Activated T-cell treated with anti-CD3 and anti-CD28 coated beads, Interleukin-2, amount 50 U/mL, for 24 hours (primary cell): ENCODE data around the gene ZNF761.
"Not testable (repeated sequence)": the region's sequence is repeated elsewhere in the genome, so short reads cannot be mapped to it uniquely, and the experiment has no call there.

Experiments used
- DNase-seq: peaks from one replicate; pipeline ENCODE4 v3.0.0-alpha.2; 2020
- H3K27ac Mint-ChIP-seq: 2 replicates; pipeline ENCODE4 v1.8.0; 2020; ENCODE audit warnings: mild to moderate bottlenecking, mixed read lengths
- H3K27me3 Mint-ChIP-seq: 2 replicates; pipeline ENCODE4 v1.8.0; 2020; ENCODE audit warnings: mixed read lengths
- H3K36me3 Mint-ChIP-seq: 2 replicates; pipeline ENCODE4 v1.8.0; 2020; ENCODE audit warnings: low read depth, mixed read lengths
- H3K4me1 Mint-ChIP-seq: 2 replicates; pipeline ENCODE4 v1.8.0; 2020; ENCODE audit warnings: low read depth, mixed read lengths
- H3K4me3 Mint-ChIP-seq: 2 replicates; pipeline ENCODE4 v1.8.0; 2020; ENCODE audit warnings: mild to moderate bottlenecking, moderate library complexity, mixed read lengths
- H3K9me3 Mint-ChIP-seq: 2 replicates; pipeline ENCODE4 v1.8.0; 2020; ENCODE audit warnings: mixed read lengths

ZNF761 gene

DNA sequence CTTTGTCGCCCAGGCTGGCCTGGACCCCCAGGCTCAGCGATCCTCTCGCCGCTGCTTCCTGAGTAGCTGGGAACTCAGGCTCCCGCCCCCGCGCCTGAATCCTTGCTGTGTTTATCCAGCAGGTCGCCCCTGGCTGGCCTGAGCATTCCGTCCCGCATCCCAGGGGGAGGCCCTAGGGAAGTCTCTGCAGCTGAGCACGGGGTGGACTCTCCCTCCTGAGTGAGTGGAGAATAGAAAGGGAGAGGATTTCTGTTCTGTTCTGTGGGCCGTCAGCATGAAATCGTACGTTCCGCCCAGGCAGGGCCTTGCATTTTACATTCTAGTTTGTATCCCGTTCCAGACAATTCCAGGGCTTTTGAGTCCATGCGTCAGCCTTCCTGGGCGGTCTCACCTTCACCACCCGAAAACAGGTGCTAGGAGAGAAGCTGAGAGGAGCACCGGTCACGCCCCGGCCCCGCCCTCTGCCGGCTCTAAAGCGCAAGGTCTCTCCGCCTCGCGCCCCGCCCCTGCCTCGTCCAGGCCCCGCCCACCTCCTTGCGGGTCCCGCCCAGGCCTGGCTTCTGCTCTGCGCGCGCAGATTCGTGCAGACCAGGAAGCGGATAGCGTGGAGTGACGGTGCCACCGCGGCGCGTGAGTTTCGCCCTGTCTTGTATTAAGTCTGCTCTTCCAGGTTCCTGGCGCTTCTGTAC, at the start of gene ZNF761:
TSS of gene ZNF761 (plus strand) at position 586 of the 689 bp plus-strand sequence. CDS start 15,285 bp downstream, outside the sequence.
- Mint-ChIP-seq H3K9me3 (peaks cover 15% of the 10 kb centered on the region), H3K27ac (peak within 1 kb of the TSS; percentile 95), H3K27me3 (no peaks in the 10 kb centered on the region), H3K36me3 (peaks cover 48% of the 10 kb centered on the region), H3K4me3 (peak within 1 kb of the TSS; percentile 95), H3K4me1 (peaks cover 36% of the 10 kb centered on the region)
- DNase-seq = peak; percentile 100

DNA sequence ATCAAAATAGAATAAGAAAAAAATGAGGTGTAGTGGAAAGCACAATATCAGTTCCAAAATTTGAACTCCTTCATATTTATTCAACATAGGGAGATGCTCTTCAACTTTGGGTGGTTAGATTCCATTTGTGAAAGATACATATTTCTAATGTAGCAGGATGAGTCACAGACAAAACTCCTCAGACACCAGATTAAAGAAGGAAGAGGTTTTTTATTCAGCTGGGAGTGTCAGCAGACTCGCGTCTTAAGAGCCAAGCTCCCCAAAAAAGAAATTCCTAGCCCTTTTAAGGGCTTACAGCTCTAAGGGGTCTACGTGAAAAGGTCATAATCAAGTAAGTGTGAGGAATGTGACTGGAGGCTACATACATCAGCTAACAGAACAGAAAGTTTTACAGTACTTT, 43.6 kb upstream of the ZNF761 start:
- Mint-ChIP-seq H3K9me3 (peaks cover 58% of the 10 kb centered on the region), H3K27ac (no peak overlapping the region), H3K36me3 (peaks cover 71% of the 10 kb centered on the region), H3K4me1 (no peaks in the 10 kb centered on the region), H3K27me3 (no peaks in the 10 kb centered on the region), H3K4me3 (no peak overlapping the region)
- no peak for DNase-seq

DNA sequence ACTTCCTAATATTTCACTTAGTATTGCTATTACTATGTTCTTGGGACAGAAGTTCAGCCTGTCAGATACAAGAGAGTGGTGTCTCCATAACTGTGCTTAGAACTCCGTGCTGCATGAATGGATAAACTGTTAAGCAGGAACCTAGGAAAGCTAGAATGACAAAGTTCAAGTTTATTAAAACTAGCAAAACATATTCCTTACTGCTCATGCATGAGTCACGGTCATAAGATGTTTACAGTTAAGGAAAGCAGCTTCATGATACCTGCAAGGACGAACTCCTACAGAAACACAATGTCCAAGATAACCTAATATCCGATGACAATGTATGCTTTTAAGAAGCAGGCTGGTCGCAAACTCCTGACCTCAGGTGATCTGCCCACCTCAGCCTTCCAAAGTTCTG, 42.9 kb upstream of the ZNF761 start:
- peaks cover 59% of the 10 kb centered on the region for H3K9me3 Mint-ChIP-seq
- DNase-seq = no peak
- no peak overlapping the region for H3K27ac Mint-ChIP-seq
- H3K27me3 Mint-ChIP-seq = no peaks in the 10 kb centered on the region
- peaks cover 2% of the 10 kb centered on the region for H3K4me1 Mint-ChIP-seq
- no peak overlapping the region for H3K4me3 Mint-ChIP-seq
- H3K36me3 Mint-ChIP-seq = peaks cover 67% of the 10 kb centered on the region

DNA sequence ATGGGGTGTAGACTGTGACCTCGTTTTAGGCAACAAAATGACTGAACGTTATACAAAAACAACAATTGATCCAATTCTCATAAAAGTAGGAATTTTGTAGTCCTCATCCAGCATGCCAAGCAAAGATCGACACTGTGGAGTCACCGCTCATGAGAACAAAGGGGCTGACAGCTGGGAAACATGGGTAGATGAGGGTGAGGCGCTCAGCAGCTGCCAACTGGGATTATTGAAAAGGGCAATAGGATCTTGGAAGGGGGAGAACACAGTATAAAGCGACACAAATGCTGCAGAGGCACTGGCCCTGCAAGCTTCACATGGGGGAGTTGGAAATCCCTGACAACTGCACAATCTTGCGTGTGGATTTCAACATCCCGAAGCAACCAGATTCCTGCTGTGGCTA, 42.2 kb upstream of the ZNF761 start:
- no peak for DNase-seq
- H3K36me3 Mint-ChIP-seq = peaks cover 62% of the 10 kb centered on the region
- peaks cover 3% of the 10 kb centered on the region for H3K4me1 Mint-ChIP-seq
- H3K4me3 Mint-ChIP-seq = no peak overlapping the region
- H3K27me3 Mint-ChIP-seq = no peaks in the 10 kb centered on the region
- no peak overlapping the region for H3K27ac Mint-ChIP-seq
- peaks cover 59% of the 10 kb centered on the region for H3K9me3 Mint-ChIP-seq

DNA sequence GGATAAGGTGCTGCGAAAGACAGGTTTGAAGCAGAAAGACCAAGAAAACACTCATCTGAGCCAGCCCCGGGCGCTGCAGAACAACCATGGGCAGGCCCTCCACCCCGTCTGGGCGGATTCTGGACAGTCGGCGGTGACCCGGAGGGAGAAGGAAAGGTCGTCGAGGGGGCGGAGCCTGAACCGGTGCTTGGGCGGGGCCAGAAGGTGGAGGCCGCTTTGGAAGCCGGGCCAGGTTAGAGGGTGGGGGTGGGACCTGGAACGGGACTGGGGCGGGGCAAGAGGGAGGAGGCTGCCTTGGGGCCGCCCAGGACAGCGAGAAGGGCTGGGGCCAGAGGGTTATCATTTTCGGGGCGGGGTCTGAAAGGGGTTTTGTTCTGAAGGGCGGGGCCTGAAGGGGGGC, 41.8 kb upstream of the ZNF761 start:
- Mint-ChIP-seq H3K9me3 (peaks cover 55% of the 10 kb centered on the region), H3K27ac (no peak overlapping the region), H3K4me1 (peaks cover 6% of the 10 kb centered on the region), H3K4me3 (no peak overlapping the region), H3K27me3 (no peaks in the 10 kb centered on the region), H3K36me3 (peaks cover 61% of the 10 kb centered on the region)
- DNase-seq = no peak

DNA sequence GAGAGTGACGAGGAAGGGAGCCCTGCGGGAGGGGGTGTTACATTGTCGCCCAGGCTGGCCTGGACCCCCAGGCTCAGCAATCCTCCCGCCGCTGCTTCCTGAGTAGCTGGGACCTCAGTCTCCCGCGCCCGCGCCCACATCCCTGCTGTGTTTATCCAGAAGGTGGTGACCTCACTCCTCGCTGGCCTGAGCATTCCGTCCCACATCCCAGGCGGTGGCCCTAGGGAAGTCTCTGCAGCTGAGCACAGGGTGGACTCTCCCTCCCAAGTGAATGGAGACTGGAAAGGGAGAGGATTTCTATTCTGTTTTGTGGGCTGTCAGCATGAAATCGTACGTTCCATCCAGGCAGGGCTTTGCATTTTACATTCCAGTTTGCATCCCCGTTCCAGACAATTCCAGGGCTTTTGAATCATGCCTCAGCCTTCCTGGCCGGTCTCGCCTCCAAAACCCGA, 37.2 kb upstream of the ZNF761 start:
- Mint-ChIP-seq H3K27ac (peak overlapping the region; percentile 91), H3K36me3 (peaks cover 66% of the 10 kb centered on the region), H3K27me3 (no peaks in the 10 kb centered on the region), H3K4me3 (peak overlapping the region; percentile 92), H3K9me3 (peaks cover 25% of the 10 kb centered on the region), H3K4me1 (peaks cover 30% of the 10 kb centered on the region)
- DNase-seq = no peak

DNA sequence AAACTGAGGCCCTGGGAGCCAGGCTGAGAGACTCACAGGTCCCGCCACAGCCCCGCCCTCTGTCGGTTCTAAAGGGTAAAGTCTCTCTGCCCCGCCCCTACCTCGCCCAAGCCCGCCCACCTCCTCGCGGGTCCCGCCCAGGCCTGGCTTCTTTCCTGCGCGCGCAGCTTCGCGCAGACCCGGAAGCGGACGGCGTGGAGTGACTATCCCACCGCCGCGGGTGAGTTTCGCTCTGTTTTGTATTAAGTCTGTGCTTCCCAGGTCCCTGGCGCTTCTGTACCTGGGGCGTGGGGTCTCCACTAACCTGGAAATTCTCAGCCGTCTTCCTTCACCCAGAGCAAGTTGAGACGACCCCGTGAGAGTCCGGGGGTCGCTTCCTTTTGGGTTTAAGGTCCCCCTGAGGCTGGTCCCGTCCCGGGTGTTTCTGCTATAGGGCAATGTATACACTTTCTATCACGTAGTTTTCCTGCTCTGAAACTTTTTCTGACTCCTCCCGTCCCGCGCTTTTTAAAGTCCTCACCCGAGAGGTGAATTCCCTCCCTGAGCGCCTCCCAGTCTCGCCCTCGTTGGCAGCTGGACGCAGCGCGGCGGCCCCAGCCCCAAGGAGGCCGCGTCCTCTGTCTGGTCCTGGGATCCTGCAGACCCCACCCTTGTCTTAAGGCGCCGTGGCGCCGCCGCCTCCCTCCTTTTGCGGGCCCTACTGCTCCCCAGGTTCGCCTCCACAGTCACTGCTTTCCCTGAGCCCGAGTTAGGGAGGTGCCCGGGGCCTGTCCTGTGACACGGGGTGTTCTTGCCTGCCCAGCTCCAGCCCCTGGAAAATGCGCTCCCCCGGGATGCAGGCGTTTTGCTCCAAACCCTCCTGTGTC, 36.6 kb upstream of the ZNF761 start, which contains the start of gene ZNF765:
TSS of gene ZNF765 (plus strand) at position 176 of the 866 bp plus-strand sequence. CDS start 2,867 bp downstream, outside the sequence.
- Mint-ChIP-seq H3K27me3 (no peaks in the 10 kb centered on the region), H3K4me1 (peaks cover 33% of the 10 kb centered on the region), H3K9me3 (peaks cover 24% of the 10 kb centered on the region), H3K36me3 (peaks cover 68% of the 10 kb centered on the region), H3K27ac (peak within 1 kb of the TSS; percentile 91), H3K4me3 (peak within 1 kb of the TSS; percentile 92)
- DNase-seq = peak; percentile 99

DNA sequence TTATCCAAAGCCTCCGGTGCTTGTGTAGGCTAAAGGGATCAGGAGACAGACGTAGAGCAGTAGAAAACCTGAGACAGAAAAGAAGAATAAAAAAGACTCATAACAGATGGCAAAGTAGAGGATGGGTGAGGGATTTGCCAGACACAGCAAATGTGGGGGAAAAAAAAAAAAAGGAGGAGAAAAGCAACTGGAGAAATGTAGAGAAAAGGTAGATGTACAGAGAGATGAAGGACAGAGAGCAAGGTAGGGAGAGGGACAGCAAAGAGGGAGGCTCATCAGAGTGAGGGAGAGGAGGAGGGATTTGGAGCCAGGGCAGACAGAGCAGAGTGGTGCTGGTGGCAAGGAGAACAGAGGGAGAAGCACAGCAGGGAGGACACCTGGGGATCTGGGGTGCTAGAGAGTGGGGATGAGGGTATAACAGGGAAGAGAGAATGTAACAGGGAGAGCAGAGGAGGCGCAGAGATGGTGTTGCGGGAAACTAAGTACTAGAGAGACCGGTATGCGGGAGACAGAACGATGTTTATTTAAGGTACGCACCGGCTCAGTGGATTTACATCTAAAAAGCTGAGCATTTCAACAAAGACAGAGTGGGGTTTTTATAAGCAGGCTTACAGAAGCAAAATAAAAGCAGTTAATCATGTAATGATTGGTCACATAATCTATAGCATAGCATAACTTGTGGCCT, 35.8 kb upstream of the ZNF761 start:
- H3K36me3 Mint-ChIP-seq = peaks cover 68% of the 10 kb centered on the region
- peaks cover 21% of the 10 kb centered on the region for H3K9me3 Mint-ChIP-seq
- not testable (repeated sequence) for DNase-seq, H3K27me3 Mint-ChIP-seq
- H3K27ac Mint-ChIP-seq = peak overlapping the region; percentile 91
- peak overlapping the region; percentile 92 for H3K4me3 Mint-ChIP-seq
- peaks cover 34% of the 10 kb centered on the region for H3K4me1 Mint-ChIP-seq

DNA sequence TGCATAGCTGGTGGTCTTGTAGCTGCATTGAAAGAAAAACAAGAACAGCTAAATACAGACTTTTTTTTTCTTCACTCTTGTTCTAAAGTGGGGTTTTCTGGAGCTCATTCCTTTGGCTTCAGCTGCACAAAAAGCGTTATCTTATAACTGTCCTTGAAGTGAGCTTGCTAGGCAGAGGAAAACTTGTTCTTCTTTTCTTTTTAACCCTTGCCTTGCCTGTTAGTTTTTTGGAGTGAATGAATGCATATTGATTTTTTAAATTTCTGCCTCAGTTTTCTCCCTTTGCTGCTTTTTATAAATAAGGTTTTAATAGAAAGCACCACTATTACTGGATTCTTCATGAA, 35.3 kb upstream of the ZNF761 start:
- no peak for DNase-seq
- no peak overlapping the region for H3K27ac Mint-ChIP-seq
- H3K4me3 Mint-ChIP-seq = peak overlapping the region; percentile 92
- peaks cover 71% of the 10 kb centered on the region for H3K36me3 Mint-ChIP-seq
- peaks cover 21% of the 10 kb centered on the region for H3K9me3 Mint-ChIP-seq
- no peaks in the 10 kb centered on the region for H3K27me3 Mint-ChIP-seq
- H3K4me1 Mint-ChIP-seq = peaks cover 34% of the 10 kb centered on the region

DNA sequence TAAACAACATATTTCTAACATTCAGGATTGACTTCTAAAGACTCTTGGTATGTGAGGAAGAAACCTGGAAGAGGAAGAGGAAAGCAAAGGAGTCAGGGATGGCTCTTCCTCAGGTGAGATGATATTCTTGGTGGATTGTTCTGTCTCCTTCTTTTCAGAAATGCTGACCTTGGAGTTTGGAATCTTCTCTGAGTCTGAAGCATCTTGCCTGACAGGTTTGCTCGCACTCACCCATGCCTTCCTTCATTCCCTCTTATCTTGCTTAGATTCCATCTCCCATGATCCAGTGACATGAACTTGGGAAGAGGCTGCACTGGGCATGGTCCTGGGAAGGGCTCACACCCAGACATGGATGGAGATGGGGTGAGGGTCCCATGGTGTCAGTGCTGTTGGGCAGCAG, 33.9 kb upstream of the ZNF761 start:
- H3K27me3 Mint-ChIP-seq, H3K27ac Mint-ChIP-seq, DNase-seq, H3K4me3 Mint-ChIP-seq: not testable (repeated sequence)
- peaks cover 25% of the 10 kb centered on the region for H3K9me3 Mint-ChIP-seq
- peaks cover 34% of the 10 kb centered on the region for H3K4me1 Mint-ChIP-seq
- H3K36me3 Mint-ChIP-seq = peaks cover 78% of the 10 kb centered on the region

DNA sequence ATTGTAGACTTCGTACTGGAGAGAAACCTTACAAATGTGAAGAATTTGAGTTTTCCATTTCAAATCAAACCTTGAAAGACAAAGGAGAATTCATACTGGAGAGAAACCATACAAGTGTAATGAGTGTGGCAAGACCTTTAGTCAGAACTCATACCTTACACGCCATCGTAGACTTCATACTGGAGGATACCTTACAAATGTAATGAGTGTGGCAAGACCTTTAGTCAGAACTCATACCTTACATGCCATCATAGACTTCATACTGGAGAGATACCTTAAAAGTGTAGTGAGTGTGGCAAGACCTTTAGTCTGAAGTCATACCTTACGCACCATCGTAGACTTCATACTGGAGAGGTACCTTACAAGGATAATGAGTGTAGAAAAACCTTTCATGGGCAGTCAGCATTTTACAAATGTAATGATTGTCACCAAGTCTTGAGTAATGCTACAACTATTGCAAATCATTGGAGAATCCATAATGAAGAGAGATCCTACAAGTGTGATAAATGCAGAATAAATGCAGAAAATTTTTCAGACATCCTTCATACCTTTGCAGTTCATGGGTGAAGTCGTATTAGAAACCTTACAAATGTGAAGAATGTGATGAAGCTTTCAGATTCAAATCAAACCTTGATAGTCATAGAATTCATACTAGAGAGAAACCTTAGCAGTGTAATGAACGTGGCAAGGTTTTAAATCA, 22.1 kb upstream of the ZNF761 start:
- Mint-ChIP-seq H3K27ac (no peak overlapping the region), H3K36me3 (peaks cover 89% of the 10 kb centered on the region), H3K27me3 (no peaks in the 10 kb centered on the region), H3K4me1 (no peaks in the 10 kb centered on the region), H3K4me3 (no peak overlapping the region), H3K9me3 (peaks cover 59% of the 10 kb centered on the region)
- DNase-seq = no peak

DNA sequence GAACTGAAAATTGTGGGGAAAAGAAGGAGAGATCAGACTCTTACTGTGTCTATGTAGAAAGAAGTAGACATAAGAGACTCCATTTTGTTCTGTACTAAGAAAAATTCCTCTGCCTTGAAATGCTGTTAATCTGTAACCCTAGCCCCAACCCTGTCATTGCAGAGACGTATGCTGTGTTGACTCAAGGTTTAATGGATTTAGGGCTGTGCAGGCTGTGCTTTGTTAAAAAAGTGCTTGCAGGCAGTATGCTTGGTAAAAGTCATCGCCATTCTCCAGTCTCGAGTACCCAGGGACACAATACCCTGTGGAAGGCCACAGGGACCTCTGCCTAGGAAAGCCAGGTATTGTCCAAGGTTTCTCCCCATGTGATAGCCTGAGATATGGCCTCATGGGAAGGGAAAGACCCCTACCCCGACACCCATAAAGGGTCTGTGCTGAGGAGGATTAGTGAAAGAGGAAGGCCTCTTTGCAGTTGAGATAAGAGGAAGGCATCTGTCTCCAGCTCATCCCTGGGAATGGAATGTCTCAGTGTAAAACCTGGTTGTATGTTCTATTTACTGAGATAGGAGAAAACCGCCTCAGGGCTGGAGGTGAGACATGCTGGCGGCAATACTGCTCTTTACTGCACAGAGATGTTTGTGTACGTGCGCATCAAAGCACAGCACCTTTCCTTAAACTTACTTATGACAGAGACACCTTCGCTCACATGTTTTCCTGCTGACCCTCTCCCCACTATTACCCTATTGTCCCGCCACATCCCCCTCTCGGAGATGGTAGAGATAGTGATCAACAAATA, 11.1 kb upstream of the ZNF761 start:
- not testable (repeated sequence) for H3K27me3 Mint-ChIP-seq, DNase-seq, H3K4me3 Mint-ChIP-seq, H3K27ac Mint-ChIP-seq, H3K4me1 Mint-ChIP-seq
- Mint-ChIP-seq H3K36me3 (peaks cover 21% of the 10 kb centered on the region), H3K9me3 (peaks cover 17% of the 10 kb centered on the region)

DNA sequence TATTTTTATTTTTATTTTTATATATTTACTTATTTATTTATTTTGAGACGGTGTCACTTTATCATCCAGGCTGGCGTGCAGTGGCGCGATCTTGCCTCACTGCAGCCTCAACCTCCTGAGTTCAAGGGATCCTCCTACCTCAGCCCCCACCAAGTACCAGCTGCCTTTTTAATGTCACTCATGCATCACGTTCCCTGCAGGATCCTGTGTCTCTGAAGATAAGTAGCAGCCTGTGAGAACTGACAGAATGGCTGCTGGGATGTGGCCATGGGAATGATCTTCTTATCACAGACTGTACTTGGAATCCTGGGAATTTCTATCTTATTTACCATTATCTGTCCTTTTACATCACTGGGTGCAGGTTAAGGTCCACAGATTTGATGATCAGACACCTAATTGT, 9.2 kb upstream of the ZNF761 start:
- Mint-ChIP-seq H3K4me1 (peaks cover 2% of the 10 kb centered on the region), H3K9me3 (peaks cover 3% of the 10 kb centered on the region), H3K36me3 (peaks cover 8% of the 10 kb centered on the region), H3K4me3 (no peak overlapping the region), H3K27ac (no peak overlapping the region), H3K27me3 (no peaks in the 10 kb centered on the region)
- DNase-seq = no peak
